Uterus (tissue), 4 donors: ENCODE results near the gene SIRT1. TPM values are rescaled to one million over a fixed set of nuclear protein-coding genes. Genes with fewer than 3 reads are reported as not detected.
"Not testable (repeated sequence)": the region's sequence is repeated elsewhere in the genome, so short reads cannot be mapped to it uniquely, and the experiment has no call there.

ENCODE experiments used
- DNase-seq, 2 donors: peaks; one replicate each; pipeline ENCODE4 v3.0.0-alpha.2; 2019 to 2020
- H3K27ac ChIP-seq, 2 donors: fragments of 200-600 bp; sonication (generic); 1 replicate in 1 of 2; 2 replicates in 1 of 2; pipeline ENCODE4 v1.5.1; 2016 to 2018
- H3K27me3 ChIP-seq, 2 donors: fragments of 200-600 bp; sonication (generic); one replicate each; pipeline ENCODE4 v1.5.1; 2018 to 2019; ENCODE audit warnings: control low read depth in 1 of 2
- H3K36me3 ChIP-seq, 2 donors: fragments of 200-600 bp; sonication (generic); one replicate each; pipeline ENCODE4 v1.5.1; 2019; ENCODE audit warnings: control low read depth in 1 of 2
- H3K4me1 ChIP-seq, 2 donors: fragments of 200-600 bp; sonication (generic); one replicate each; pipeline ENCODE4 v1.5.1; 2018 to 2019; ENCODE audit warnings: control low read depth in 1 of 2
- H3K4me3 ChIP-seq, 2 donors: fragments of 200-600 bp; sonication (generic); 1 replicate in 1 of 2; 2 replicates in 1 of 2; pipeline ENCODE4 v1.5.1; 2018 to 2019; ENCODE audit warnings: mild to moderate bottlenecking in 1 of 2
- H3K9me3 ChIP-seq, 2 donors: fragments of 200-600 bp; sonication (generic); one replicate each; pipeline ENCODE4 v1.5.1; 2019; ENCODE audit warnings: control low read depth in 1 of 2
- POLR2A ChIP-seq, 2 donors: fragments of 450-650 bp; IDR thresholded peaks; one replicate each; pipeline ENCODE4 v1.6.1; 2016; ENCODE audit warnings: antibody characterized with exemption in 2 of 2, mild to moderate bottlenecking in 1 of 2, moderate library complexity in 1 of 2
- intact Hi-C: fragments of 100-400 bp; cut with DNase I; formaldehyde crosslinking; loops from one replicate; pipeline ENCODE4 v1.15.1; 2023; ENCODE audit warnings: low total_unique reads
- total RNA-seq, 4 donors: library from RNA; depleted of rRNA in 3 of 4; stranded (reverse); fragments of >200 nt in 3 of 4; gene quantifications; one replicate each; pipeline versions ENCODE4 v1.1.0 to v1.2.4, GENCODE V29; 2014 to 2023
- TF ChIP-seq, protein P1 (sequence below), 4 experiments: fragments of 200-600 bp in 2 of 4; fragments of 450-650 bp in 2 of 4; sonication (generic) in 2 of 4; IDR thresholded peaks; one replicate each; pipeline ENCODE4 v1.5.1; 2016 to 2019; ENCODE audit warnings: antibody characterized with exemption in 4 of 4, mild to moderate bottlenecking in 2 of 4, moderate library complexity in 1 of 4
- donor health status: DM: yes; HTN: yes; CAD: no.

The SIRT1 gene
- total RNA-seq, 4 donors from 2014 or later = 9.5 to 47.7 (median 37.1) TPM

DNA sequence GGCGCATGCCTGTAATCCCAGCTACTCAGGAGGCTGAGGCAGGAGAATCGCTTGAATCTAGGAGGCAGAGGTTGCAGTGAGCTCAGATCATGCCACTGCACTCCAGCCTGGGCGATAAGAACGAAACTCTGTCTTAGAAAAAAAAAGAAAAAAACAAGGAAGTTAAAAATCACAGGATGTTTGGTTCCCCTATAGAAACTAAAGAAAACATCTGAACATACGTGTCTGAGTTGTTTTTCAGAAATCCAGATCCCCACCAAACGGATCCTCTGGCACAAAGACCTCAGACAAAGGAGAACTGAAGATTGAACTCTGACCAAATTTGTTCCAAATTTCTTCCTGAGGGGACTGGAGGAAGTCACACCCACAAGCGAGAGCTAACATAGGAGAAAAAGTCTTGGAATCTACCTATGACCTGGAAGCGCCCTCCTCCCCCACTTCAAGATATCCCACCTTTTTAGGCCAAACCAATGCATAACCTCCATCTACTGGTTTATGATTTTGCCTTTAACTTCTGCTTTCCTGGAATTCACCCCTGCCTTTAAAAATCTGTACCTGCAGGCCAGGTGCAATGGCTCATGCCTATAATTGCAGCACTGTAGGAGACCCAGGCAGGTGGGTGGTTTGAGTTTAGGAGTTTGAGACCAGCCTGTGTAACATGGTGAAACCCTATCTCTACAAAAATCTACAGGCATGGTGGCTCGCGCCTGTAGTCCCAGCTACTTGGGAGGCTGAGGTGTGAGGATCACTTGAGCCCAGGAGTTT lies 19.7 kb upstream of the SIRT1 start:
- H3K27me3 ChIP-seq = no peaks in the 10 kb centered on the region
- no peak overlapping the region for H3K4me3 ChIP-seq
- DNase-seq = no peak
- H3K9me3 ChIP-seq = no peaks in the 10 kb centered on the region
- no peak overlapping the region for H3K27ac ChIP-seq
- TF ChIP-seq, protein P1, sequence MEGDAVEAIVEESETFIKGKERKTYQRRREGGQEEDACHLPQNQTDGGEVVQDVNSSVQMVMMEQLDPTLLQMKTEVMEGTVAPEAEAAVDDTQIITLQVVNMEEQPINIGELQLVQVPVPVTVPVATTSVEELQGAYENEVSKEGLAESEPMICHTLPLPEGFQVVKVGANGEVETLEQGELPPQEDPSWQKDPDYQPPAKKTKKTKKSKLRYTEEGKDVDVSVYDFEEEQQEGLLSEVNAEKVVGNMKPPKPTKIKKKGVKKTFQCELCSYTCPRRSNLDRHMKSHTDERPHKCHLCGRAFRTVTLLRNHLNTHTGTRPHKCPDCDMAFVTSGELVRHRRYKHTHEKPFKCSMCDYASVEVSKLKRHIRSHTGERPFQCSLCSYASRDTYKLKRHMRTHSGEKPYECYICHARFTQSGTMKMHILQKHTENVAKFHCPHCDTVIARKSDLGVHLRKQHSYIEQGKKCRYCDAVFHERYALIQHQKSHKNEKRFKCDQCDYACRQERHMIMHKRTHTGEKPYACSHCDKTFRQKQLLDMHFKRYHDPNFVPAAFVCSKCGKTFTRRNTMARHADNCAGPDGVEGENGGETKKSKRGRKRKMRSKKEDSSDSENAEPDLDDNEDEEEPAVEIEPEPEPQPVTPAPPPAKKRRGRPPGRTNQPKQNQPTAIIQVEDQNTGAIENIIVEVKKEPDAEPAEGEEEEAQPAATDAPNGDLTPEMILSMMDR (IDR thresholded peaks at IDR 0.05) = no peak
- TF ChIP-seq POLR2A (IDR thresholded peaks at IDR 0.05) = no peak
- intact Hi-C loops = no loop called here
- H3K4me1 ChIP-seq = no peaks in the 10 kb centered on the region
- H3K36me3 ChIP-seq = no peaks in the 10 kb centered on the region

DNA sequence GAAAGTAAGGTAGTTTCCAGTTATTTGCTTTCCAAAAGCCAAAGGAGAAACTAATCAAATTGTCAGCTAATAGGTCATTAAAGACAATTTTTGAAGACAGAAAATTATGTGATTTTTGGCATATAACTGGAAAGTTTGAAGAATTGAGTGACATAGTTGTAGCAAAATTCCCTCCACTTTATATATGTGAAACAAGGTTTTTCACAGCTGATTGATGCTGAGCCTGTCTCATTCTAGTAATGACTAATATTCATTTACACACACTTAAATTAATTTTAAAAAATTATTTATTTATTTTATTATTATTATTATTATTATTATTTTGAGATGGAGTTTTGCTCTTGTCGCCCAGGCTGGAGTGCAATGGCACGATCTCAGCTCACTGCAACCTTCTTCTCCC lies 16.3 kb upstream of the SIRT1 start:
- intact Hi-C loops = no loop called here
- DNase-seq = no peak
- H3K27ac ChIP-seq = no peak overlapping the region

DNA sequence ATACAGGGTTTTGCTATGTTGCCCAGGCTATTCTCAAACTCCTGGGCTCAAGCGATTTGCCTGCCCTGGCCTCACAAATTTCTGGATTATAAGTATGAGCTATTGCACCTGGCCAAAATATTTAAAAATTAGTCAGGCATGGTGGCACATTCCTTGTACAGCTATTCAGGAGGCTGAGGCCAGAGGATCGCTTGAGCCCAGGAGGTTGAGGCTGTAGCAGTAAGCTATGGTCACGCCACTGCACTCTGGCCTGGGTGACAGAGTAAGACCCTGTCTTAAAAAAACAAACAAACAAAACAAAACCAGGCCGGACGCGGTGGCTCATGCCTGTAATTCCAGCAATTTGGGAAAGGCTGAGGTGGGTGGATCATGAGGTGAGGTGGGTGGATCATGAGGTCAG lies 14.5 kb upstream of the SIRT1 start:
- no peaks in the 10 kb centered on the region for H3K36me3 ChIP-seq
- no peaks in the 10 kb centered on the region for H3K9me3 ChIP-seq
- no peak overlapping the region for H3K4me3 ChIP-seq
- TF ChIP-seq POLR2A (IDR thresholded peaks at IDR 0.05) = no peak
- intact Hi-C loops = no loop called here
- H3K27me3 ChIP-seq = no peaks in the 10 kb centered on the region
- no peak overlapping the region for H3K27ac ChIP-seq
- DNase-seq = no peak
- no peaks in the 10 kb centered on the region for H3K4me1 ChIP-seq

More for the DNA sequence above, 16.3 kb upstream of the SIRT1 start:
- TF ChIP-seq, protein P1 (IDR thresholded peaks at IDR 0.05) = no peak
- TF ChIP-seq POLR2A (IDR thresholded peaks at IDR 0.05) = no peak
- H3K4me1 ChIP-seq = no peaks in the 10 kb centered on the region
- H3K4me3 ChIP-seq = no peak overlapping the region
- no peaks in the 10 kb centered on the region for H3K27me3 ChIP-seq
- no peaks in the 10 kb centered on the region for H3K9me3 ChIP-seq
- no peaks in the 10 kb centered on the region for H3K36me3 ChIP-seq

DNA sequence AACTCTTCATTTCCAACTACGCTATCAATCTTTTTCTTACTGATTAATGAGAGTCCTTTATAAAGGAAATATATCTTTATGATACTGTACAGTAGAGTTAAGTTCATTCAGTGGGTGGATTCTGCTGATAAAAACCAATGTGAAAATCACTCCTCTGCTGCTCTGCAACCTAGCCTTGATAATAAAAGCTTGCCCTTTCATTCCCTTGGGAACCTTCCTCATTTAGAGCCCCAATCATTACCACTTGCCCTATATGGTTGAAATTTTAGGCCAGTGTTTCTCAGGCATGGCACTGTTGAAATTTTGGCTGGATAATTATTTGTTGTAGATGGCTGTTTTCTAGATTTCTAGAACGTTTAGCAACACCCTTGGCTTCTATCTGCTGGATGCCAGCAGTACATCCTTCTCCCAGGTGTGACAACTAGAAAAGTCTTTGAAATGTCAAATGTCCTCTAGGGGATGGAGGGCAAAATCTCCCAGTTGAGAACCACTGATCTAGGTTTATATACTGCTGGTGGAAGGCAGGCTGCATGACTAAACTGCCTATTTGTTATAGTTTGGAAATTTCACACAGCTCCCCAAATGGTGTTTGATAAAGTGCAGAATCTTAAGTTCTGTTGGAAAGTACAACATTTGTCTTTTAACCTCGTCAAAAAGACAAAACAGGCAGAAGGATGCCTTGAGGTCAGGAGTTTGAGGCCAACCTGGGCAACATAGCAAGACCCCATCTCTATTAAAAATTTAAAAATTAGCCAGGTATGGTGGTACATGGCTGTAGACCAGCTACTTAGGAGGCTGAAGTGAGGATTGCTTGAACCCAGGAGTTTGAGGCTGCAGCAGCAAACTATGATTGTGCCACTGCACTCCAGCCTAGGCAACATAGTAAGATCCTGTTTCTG lies 8.9 kb upstream of the SIRT1 start:
- H3K9me3 ChIP-seq = no peaks in the 10 kb centered on the region
- no peak overlapping the region for H3K4me3 ChIP-seq
- intact Hi-C loops = no loop called here
- H3K27me3 ChIP-seq = no peaks in the 10 kb centered on the region
- H3K27ac ChIP-seq = no peak overlapping the region
- TF ChIP-seq, protein P1 (IDR thresholded peaks at IDR 0.05) = no peak
- TF ChIP-seq POLR2A (IDR thresholded peaks at IDR 0.05) = no peak
- no peaks in the 10 kb centered on the region for H3K36me3 ChIP-seq
- no peak for DNase-seq
- H3K4me1 ChIP-seq = no peaks in the 10 kb centered on the region

DNA sequence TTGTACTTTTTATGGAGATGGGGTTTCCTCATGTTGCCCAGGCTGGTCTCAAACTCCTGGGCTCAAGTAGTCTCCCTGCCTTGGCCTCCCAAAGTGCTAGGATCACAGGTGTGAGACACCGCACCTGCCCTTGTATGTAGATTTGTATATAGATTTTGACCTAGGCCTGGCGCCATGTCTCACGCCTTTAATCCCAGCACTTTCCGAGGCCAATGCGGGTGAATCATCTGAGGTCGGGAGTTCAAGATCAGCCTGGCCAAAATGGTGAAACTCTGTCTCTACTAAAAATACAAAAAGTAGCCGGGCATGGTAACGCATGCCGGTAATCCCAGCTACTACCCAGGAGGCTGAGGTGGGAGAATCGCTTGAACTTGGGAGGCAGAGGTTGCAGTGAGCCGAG lies 7.0 kb upstream of the SIRT1 start:
- H3K4me1 ChIP-seq, H3K9me3 ChIP-seq, intact Hi-C loops, H3K4me3 ChIP-seq, DNase-seq, H3K27ac ChIP-seq, H3K27me3 ChIP-seq, H3K36me3 ChIP-seq: not testable (repeated sequence)

DNA sequence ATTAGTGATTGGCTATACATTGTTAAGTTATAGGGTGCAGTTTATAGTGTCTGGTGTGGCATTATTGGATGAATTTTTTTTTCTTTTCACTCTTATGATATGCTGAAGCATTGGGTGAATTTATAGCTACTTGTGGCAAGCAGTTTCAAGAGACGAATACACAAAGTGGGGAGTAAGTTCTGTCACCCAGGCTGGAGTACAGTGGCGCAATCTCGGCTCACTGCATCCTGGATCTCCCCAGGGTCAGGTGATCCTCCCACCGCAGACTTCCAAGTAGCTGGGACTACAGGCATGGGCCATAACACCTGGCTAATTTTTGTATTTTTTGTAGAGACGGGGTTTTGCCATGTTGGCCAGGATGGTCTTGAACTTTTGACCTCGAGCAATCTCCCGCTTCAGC lies 6.3 kb upstream of the SIRT1 start:
- intact Hi-C loops = no loop called here
- Histone ChIP-seq H3K4me3 (no peak overlapping the region), H3K4me1 (no peaks in the 10 kb centered on the region), H3K9me3 (no peaks in the 10 kb centered on the region), H3K27me3 (no peaks in the 10 kb centered on the region), H3K27ac (no peak overlapping the region), H3K36me3 (no peaks in the 10 kb centered on the region)
- no peak for TF ChIP-seq POLR2A (IDR thresholded peaks at IDR 0.05)
- TF ChIP-seq, protein P1 (IDR thresholded peaks at IDR 0.05) = no peak
- DNase-seq = no peak
